Measurements from ENCODE around the gene DDI2.

- TF ChIP-seq CTCF (conservative IDR thresholded peaks at IDR 0.05) (no peak), ZFX (IDR thresholded peaks at IDR 0.05) (no peak)
Measured at GRCh38 chr1:15678578-15678977, 61.3 kb downstream of the DDI2 start.

All from C4-2B (cell line).